Activated CD8-positive, alpha-beta memory T cell treated with anti-CD3 and anti-CD28 coated beads for 48 hours (primary cell): ENCODE results near the gene GJB5.
"Not testable (repeated sequence)": the region's sequence is repeated elsewhere in the genome, so short reads cannot be mapped to it uniquely, and the experiment has no call there.

ENCODE experiments used
- DNase-seq, 3 experiments: peaks; one replicate each; pipeline ENCODE4 v3.0.0-alpha.2; 2020; ENCODE audit warnings: low read depth in 2 of 3, low spot score in 2 of 3

GJB5 gene

DNA sequence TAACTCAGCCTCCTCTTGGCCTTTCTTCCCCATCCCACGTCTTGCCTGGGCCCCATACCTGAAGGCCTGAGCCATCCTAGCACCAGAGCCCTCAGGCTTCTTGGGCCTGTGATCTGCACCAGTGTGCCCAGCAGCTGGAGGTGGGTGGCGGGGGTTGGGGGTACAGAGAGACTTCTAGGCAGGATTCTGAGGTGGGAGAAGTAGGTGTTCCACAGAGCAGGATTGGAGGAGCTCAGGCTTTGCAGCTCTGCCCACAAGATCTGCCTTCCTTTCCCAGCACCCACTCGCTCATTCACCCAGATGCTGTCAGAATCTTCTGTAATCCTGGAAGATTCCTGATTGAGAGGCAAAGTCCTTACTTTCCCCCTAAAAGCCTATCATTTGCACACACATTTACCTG lies 10.0 kb upstream of the GJB5 start:
- no peak for DNase-seq

DNA sequence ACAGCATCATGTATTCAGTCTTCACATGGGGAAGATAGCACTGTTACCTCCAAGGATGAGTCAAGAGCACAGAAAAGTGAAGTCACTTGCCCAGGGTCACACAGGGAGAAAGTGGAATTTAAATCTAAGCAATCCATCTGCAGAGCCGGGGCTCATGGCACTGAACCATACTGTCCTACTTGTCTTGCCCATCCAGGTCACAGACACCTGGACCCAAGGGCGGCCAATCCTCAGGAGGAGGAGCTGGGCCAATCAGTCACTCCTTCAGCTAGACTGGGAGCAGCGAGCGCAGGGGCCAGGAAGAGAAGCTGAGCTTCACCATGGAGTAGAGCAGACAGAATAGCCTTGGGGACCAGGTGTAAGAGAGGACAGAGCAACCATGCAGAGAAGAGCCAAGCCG lies 9.2 kb upstream of the GJB5 start:
- no peak for DNase-seq

DNA sequence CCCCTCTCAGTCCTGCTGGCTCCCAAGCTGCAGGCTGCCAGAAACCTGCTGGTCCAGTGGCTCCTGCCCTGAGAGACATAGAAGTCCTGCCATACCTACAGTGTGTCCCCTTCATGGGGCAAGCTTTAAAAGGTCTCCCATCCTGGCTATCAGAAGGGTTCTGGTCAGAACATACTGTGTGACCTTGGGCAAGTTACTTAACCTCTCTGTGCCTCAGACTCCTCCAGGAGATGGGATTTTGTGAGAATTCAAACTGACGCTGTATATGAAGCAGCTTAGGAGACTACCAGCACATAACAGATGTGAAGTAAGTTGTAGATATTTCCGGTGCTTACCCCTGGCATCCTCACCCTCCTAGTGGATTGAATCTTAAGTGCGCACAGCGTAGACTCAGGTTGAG lies 8.7 kb upstream of the GJB5 start:
- DNase-seq, result no peak

DNA sequence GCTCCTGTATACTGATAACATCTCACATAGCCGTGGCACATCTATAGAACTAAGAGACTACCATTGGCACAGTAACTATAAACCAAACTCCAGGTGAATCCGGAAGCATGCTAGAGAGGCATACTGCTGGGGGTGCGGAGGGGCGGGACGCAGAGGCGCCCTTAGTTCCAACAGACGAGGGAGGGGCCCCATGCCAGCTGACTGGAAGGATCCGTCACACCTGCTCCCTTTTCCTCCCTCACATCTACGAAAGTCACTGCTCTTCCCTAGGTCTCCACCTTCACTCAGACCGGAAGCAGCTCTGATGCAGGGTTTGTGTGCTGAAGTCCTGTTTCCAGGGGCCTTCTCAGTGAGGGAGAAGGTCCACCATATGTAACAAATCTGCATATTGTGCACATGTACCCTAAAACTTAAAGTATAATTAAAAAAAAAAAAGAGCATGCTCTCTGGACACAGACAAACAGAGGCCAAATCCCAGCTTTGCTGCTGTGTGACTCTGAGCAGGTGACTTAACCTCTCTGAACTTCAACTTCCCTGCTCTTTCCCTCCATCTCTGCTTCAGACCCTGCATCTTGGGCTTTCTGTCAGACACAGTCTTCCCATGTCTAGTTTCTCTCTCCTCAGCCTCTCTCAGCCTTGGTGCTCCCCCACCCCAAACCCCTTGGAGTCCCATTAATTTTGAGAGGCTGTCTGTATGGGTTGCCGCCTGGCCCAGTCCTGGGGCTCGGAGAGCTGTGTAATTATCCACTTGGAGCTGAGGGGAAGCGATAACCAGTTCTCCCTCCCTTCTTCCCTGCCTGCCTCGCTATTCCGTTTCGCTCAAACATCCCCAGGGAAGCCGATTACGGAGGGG lies 7.8 kb upstream of the GJB5 start:
- DNase-seq, result no peak

DNA sequence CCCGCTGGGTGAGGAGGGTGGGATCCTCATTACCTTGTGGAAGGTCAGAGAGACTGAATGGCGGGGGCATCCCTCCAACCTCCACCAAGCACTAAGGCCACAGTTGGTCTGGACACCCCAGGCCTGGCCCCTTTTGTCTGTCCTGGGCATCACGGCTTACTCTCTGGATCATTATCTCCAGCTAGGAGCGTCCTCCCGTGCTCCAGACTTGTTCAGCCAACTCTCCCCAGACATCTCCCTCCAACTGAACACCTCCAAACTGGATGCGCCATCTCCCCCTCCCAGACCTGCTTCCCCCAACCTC lies 7.3 kb upstream of the GJB5 start:
- DNase-seq, result no peak

DNA sequence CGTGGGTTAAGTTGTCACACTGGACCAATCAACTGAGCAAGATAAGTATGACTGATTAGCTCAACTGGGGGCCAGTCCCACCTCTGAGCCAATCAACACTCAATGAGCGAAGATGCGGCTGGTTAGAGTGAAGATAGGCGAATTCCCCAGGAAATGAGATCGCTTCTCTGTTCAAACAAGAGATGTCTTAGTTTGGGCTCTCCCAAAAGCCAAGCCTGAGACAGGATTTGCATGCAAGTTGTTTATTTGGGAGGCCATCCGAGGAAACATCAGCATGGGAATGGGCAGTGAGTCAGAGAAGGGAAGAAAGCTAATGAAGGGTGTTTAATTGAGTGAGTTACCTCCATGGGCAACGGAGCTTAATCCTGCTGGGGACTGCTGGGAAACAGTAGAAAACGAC lies 4.9 kb upstream of the GJB5 start:
- no peak for DNase-seq

DNA sequence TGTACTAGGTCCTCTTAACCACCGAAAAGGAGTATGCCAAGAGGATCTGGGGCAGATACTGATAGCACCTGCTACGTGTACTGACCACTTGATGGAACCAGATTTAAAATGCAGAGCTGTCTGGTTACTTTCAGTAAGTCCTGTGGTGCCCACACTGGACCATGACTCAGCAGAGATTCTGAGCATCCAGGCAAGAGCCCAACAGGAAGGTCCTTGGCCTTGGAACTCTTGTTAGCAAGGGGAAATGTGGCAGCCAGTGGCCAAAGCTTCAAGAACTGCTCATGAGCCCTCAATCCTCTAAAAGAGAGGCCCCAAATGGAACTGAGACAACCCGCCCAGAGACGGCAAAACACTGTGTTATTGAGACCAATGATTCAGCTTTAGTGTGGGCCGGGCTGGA lies 4.2 kb upstream of the GJB5 start:
- no peak for DNase-seq

DNA sequence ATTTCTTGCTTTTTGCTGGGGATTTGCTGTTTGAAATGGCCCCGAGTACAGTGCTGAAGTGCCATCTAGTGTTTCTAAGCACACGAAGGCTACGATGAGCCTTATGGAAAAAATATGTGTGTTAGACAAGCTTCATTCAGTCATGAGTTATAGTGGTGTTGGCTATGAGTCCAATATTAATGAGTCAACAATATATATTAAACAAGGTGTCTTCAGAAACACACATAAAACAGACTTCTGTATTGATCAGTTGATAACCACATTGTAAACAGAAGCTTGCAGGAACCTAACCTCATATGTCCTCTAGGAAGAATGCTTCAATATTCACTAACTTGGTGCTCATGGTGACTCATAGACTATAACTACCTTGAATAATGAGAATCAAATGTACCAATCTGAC lies 1.7 kb upstream of the GJB5 start:
- DNase-seq, result no peak

DNA sequence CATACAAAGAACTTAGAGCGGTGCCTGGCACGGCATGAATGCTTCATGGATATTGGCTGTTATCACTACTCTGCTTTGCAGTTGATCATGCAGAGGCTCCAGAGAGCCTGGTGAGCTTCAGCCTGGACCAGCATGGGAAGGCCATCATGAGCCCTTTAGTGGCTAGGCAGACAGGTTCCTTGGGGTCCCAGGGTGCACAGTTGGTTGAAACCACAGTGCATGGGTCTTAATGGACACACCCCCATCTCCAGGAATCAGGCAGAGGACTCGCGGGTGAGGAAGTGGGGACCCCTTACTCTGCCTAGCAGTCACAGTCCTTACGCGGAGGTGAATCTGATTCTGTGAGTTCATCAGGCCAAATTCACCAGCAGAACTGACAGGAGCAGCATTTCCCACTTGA lies 1.1 kb downstream of the GJB5 start:
- DNase-seq, result no peak

DNA sequence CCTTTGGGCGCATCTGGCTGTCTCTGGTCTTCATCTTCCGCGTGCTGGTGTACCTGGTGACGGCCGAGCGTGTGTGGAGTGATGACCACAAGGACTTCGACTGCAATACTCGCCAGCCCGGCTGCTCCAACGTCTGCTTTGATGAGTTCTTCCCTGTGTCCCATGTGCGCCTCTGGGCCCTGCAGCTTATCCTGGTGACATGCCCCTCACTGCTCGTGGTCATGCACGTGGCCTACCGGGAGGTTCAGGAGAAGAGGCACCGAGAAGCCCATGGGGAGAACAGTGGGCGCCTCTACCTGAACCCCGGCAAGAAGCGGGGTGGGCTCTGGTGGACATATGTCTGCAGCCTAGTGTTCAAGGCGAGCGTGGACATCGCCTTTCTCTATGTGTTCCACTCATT lies 2.5 kb downstream of the GJB5 start:
- DNase-seq, result no peak

DNA sequence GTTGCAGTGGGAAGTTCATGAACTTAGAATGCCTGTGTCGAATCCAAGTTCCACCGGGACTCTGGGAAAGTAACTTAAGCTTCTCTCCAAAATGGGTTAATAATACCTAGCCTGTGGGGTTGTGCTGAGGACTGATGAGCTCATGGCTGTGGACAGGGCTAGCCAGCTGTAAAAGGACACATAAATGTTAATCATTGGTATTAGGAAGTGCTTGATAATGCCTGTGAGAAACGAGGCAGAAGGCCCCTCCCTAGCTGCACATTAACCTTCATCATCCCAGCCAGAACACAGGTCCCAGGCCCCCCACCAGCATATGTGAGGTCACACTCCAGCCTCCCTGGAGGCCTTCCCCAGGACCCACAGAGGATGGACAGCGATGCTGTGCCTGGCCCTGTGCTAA lies 3.9 kb downstream of the GJB5 start:
- no peak for DNase-seq

DNA sequence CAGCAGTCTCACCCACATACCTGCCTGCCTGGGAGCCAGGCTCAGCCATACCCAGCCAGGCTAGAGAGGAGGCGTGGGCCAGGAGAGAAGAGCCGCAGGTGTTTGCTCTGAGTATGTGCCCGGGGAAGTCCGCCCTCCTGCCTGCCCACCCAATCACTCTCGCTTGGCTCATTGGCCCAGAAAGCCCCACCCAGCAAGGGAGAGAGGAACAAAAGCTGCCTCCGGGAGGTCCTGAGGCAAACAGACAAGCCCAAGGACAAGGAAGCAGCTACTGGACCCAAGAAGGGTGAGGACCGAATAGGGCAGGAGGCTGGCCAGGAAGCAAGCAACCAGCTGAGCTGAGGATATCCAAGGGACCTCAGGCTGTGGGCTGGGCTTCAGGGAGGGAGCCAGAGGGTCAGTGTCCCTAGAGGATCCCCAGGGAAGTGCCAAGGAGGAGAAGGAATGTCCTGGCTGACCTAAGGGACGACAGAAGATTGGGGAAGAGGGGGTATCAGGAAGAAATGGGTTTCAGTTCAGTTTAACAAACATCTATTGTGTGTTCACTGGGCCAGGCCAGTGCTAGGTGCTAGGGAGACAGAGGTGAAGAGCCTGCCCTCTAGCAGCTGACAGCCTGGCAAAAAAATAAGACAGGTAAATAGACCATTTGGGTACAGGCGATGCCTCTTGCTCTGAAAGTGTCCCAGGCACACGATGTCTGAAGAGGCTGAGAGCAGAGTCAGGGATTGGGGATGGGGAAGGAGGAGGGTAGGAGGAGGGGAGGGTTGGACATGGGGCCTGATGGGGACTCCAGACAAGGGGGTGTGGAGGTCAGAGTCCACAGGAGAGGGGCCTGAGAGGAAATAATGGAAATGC lies 4.9 kb downstream of the GJB5 start, which contains the start of gene GJB4:
TSS of gene GJB4 (plus strand) at position 238 of the 855 bp plus-strand sequence. CDS start 1,515 bp downstream, outside the sequence.
- DNase-seq, result no peak

DNA sequence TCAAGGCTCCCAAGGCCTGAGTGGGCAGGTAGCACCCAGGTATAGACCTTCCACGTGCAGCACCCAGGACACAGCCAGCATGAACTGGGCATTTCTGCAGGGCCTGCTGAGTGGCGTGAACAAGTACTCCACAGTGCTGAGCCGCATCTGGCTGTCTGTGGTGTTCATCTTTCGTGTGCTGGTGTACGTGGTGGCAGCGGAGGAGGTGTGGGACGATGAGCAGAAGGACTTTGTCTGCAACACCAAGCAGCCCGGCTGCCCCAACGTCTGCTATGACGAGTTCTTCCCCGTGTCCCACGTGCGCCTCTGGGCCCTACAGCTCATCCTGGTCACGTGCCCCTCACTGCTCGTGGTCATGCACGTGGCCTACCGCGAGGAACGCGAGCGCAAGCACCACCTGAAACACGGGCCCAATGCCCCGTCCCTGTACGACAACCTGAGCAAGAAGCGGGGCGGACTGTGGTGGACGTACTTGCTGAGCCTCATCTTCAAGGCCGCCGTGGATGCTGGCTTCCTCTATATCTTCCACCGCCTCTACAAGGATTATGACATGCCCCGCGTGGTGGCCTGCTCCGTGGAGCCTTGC lies 6.4 kb downstream of the GJB5 start:
- DNase-seq, result no peak

DNA sequence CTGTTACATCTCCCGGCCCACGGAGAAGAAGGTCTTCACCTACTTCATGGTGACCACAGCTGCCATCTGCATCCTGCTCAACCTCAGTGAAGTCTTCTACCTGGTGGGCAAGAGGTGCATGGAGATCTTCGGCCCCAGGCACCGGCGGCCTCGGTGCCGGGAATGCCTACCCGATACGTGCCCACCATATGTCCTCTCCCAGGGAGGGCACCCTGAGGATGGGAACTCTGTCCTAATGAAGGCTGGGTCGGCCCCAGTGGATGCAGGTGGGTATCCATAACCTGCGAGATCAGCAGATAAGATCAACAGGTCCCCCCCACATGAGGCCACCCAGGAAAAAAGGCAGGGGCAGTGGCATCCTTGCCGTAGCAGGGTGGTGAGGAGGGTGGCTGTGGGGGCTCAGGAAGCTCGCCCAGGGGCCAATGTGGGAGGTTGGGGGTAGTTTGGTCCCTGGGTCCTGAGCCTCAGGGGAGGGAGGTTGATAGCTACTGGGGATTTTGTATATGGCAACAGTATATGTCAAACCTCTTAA lies 7.0 kb downstream of the GJB5 start:
- DNase-seq, result no peak

DNA sequence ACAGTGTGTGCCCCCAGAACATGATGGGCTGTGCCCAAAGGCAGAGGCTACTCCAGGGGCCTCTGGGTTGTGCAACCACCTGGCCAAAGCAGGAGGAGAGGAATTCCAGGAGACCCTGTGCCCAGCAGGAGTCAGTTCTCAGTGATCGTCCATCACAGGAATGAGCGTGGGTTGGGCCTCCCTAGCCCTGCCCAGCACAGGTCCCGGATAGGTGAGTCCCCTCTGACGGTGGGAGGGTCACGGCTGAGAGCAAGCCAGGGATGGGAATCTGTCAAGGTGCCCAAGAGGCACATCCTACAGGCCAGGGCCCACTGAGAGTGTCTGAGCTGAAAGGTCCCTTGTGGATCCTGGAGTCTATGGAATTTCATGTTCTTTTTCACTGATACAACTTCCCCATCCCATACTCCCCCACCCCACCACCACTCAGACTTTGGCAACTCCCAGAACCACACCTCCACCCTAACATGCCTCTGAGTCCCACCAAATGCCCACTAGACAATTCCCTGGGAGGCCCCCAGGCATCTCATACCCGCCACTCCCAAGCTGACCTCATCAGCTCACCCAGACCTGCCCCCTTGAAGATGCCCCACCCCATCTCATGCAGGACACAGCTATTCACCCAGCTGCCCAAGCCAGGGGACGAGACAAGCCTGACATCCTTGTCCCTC lies 7.8 kb downstream of the GJB5 start:
- no peak for DNase-seq

DNA sequence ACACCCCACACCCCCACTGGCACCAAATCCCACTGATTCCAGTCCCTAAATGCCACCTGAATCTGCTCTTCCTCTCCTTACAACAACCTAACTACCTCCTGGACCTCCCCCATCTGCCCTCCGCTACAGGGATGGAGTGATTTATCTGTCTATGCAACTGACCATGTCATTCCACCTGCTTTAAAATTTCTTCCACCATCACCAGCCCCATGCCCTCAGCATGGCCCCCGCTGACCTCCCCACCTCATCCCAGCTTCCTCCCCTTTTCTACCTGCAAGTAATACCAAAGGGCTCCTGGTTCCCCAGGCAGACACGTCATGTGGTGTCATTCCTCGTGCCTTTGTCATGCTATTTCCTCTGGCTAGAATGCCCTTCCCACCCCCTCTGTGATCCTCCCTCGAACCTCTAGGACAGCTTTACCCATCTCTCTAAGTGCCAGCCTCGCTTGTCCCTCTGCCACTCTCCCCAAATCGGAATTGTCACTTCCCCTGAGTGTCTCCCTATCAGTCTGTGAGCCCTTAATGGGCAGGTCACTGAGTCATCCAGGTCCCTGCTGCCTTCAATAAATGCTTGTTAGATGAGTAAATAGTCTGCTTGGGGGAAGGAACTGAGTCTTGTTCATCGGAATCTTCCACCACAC lies 8.4 kb downstream of the GJB5 start:
- DNase-seq, result no peak

DNA sequence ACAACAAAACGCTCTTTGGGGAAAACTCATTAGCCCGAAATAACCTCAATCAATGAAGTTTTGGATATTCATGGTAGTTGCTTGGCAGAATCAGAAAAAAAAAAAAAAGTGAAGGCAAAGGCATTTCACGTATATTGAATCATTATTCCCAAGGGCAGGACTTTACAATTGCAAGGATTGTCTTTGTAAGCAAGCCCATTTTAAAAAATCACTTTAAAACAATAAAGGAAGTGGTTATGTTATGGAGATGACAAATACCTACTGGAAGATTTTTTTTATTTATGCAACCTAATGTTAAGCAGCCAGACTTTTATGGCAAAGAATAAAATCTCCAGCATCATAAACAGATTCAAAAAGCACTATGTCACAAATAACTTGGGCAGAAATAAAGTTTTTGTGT lies 14.0 kb downstream of the GJB5 start:
- no peak for DNase-seq

DNA sequence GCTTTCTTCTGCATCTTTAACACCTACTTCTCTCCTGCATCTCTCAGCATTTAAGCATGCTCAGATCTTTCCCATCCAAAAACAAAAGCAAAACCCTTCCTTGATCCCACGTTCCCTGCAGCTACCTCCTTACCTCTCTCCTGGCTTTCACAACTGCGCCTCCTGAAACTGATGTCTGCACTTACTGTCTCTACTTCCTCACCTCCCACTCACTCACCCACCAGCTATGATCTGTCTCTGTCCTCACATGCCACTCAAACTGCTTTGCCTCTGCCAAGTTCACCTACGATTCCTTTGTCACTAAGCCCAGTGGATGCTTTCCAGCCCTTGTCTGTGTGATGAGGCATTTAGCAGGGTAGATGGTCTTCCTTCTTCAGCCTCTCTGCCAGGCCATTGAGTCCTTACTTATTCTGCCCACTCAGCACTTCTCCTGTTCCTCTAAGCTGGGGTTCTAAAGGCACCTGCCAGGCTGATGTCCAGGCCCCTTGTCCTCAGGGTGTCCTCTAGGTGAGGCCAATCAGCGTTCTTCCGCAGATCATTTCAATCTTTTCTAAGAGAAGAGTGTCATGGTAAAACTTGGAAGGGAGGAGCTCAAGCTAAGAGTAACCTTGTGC lies 16.2 kb downstream of the GJB5 start:
- DNase-seq, result no peak

DNA sequence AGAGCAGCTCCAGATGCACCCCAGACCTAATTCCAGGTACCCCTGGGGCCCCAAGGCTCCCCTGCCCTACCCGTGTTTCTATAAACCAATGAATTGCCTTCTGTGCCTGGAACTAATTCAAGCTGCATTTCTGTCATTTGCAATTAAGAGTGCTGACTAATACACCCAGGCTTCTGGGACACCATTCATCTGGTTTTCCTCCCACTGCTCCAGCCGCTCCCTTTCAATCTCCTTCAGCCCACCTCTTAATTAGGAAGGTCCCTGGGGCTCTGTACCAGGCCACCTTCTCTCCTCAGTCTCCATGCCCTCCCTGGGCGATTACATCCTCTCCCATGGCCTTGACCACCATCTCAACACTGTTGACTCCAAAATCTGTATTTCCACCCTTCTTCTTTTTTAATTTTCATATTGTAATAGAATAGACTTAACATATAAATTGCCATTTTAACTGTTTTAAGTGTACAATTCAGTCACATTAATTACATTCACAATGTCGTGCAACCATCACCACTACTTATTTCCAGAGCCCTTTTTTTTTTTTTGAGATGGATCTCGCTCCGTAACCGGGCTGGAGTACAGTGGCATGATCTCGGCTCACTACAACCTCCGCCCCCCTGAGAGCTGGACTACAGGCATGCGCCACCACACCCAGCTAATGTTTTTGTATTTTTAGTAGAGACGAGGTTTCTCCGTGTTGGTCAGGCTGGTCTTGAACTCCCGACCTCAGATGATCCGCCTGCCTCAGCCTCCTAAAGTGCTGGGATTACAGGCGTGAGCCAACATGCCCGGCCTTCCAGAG lies 16.9 kb downstream of the GJB5 start:
- no peak for DNase-seq

DNA sequence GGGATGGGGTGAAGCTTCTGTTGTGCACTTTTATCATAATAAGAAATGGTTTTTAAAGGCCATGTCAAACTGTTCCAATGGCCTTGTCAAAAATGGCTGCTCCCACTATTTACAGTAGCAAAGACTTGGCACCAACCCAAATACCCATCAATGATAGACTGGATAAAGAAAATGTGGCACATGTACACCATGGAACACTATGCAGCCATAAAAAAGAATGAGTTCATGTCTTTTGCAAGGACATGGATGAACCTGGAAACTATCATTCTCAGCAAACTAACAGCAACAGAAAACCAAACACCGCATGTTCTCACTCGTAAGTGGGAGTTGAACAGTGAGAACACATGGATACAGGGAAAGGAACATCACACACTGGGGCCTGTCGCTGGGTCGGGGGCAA lies 18.3 kb downstream of the GJB5 start:
- not testable (repeated sequence) for DNase-seq
